ENCODE results near the gene LSR. TPM values are rescaled to one million over a fixed set of nuclear protein-coding genes. Genes with fewer than 3 reads are reported as not detected.

LSR gene
- polyA plus RNA-seq, 1 donor from 2014 or later, result not detected

DNA sequence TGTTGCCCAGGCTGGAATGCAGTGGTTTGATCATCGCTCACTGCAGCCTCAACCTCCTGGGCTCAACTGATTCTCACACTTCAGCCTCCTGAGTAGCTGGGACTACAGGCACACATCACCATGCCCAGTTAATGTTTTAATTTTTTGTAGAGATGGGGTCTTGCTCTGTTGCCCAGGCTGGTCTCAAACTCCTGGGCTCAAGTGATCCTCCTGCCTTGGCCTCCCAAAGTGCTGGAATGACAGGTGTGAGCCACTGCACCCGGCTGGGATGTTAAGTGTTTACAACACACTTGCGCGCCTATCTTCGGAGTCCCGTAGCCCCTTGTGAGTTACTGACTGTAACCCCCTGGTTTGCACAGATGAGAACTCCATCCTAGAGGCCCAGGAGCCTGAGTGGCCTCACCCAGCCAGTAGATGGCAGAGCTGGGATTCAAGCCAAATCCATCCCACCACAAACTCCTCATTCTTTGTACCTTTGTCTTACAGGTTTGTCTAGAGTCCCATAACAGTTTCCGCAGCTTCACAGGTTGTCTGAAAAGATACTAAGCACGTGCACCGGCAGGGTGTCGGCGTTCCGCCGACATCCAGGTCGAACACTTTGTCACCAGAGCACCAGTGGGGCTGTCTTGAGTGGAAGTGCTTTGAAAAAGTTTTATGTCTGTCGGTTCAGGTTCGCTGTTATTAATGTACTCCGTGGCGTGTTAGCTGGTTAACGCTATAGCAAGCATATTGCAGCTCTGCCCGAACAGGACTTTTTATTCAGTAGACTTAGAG lies 57.9 kb downstream of the LSR start:
- Histone ChIP-seq H3K27ac (ENCODE audit: low read length) (no peak overlapping the region), H3K9ac (ENCODE audit: low read length) (no peak overlapping the region), H3K79me2 (replicated peaks; ENCODE audit: insufficient read depth, low read length) (no peaks in the 10 kb centered on the region), H3K9me2 (ENCODE audit: insufficient read depth, low read length) (no peaks in the 10 kb centered on the region), H3K9me3 (ENCODE audit: low read length) (no peaks in the 10 kb centered on the region), H3K36me3 (ENCODE audit: insufficient read depth, low read length) (no peaks in the 10 kb centered on the region), H4K20me1 (ENCODE audit: insufficient read depth) (no peaks in the 10 kb centered on the region), H3K4me3 (ENCODE audit: low read length) (no peak overlapping the region), H2AFZ (ENCODE audit: low read depth, low read length) (no peak overlapping the region), H3K4me2 (ENCODE audit: low read length) (no peak overlapping the region), H3K27me3 (ENCODE audit: insufficient read depth, low read depth, low read length) (no peaks in the 10 kb centered on the region), H3F3A (ENCODE audit: insufficient read depth, low read length, poor library complexity, severe bottlenecking) (no peaks in the 10 kb centered on the region)
- TF ChIP-seq EZH2 (IDR thresholded peaks at IDR 0.05; ENCODE audit: borderline replicate concordance, insufficient read depth, low read length, poor library complexity, severe bottlenecking) (no peak), MXI1 (conservative IDR thresholded peaks at IDR 0.05; ENCODE audit: poor library complexity, severe bottlenecking) (no peak), SMC3 (conservative IDR thresholded peaks at IDR 0.05; ENCODE audit: poor library complexity) (no peak), TAF1 (IDR thresholded peaks at IDR 0.05; ENCODE audit: low read depth) (no peak), EP300 (conservative IDR thresholded peaks at IDR 0.05; ENCODE audit: poor library complexity, severe bottlenecking) (no peak), RAD21 (conservative IDR thresholded peaks at IDR 0.05) (no peak), POLR2AphosphoS5 (IDR thresholded peaks at IDR 0.05) (no peak)
- TF ChIP-seq, protein P1, sequence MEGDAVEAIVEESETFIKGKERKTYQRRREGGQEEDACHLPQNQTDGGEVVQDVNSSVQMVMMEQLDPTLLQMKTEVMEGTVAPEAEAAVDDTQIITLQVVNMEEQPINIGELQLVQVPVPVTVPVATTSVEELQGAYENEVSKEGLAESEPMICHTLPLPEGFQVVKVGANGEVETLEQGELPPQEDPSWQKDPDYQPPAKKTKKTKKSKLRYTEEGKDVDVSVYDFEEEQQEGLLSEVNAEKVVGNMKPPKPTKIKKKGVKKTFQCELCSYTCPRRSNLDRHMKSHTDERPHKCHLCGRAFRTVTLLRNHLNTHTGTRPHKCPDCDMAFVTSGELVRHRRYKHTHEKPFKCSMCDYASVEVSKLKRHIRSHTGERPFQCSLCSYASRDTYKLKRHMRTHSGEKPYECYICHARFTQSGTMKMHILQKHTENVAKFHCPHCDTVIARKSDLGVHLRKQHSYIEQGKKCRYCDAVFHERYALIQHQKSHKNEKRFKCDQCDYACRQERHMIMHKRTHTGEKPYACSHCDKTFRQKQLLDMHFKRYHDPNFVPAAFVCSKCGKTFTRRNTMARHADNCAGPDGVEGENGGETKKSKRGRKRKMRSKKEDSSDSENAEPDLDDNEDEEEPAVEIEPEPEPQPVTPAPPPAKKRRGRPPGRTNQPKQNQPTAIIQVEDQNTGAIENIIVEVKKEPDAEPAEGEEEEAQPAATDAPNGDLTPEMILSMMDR (IDR thresholded peaks at IDR 0.05; ENCODE audit: poor library complexity, severe bottlenecking), result no peak
- TF ChIP-seq, protein P2, sequence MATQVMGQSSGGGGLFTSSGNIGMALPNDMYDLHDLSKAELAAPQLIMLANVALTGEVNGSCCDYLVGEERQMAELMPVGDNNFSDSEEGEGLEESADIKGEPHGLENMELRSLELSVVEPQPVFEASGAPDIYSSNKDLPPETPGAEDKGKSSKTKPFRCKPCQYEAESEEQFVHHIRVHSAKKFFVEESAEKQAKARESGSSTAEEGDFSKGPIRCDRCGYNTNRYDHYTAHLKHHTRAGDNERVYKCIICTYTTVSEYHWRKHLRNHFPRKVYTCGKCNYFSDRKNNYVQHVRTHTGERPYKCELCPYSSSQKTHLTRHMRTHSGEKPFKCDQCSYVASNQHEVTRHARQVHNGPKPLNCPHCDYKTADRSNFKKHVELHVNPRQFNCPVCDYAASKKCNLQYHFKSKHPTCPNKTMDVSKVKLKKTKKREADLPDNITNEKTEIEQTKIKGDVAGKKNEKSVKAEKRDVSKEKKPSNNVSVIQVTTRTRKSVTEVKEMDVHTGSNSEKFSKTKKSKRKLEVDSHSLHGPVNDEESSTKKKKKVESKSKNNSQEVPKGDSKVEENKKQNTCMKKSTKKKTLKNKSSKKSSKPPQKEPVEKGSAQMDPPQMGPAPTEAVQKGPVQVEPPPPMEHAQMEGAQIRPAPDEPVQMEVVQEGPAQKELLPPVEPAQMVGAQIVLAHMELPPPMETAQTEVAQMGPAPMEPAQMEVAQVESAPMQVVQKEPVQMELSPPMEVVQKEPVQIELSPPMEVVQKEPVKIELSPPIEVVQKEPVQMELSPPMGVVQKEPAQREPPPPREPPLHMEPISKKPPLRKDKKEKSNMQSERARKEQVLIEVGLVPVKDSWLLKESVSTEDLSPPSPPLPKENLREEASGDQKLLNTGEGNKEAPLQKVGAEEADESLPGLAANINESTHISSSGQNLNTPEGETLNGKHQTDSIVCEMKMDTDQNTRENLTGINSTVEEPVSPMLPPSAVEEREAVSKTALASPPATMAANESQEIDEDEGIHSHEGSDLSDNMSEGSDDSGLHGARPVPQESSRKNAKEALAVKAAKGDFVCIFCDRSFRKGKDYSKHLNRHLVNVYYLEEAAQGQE (IDR thresholded peaks at IDR 0.05; ENCODE audit: borderline replicate concordance), result no peak

DNA sequence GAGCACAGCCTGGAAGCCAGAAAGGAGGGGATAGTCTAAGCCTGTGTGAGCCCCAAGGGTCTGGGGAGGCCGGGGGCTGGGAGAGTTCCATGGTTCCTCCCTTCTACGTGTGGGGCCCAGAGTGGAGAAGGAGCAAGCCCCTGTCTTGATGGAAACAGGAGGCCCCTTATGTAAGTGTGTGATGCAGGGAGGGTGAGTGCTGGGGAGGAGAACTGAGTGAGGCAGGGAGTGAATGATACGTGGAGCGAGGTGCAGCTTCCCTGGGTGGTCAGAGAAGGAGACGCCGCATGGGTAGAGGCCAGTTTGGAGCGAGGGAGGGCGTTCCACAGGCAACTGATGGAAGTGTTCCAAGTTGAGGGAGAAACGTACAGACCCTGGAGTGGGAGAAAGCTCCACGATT lies 59.1 kb downstream of the LSR start:
- H4K20me1 ChIP-seq (ENCODE audit: insufficient read depth), result no peaks in the 10 kb centered on the region
- H3K9me2 ChIP-seq (ENCODE audit: insufficient read depth, low read length), result no peaks in the 10 kb centered on the region
- no peaks in the 10 kb centered on the region for H3F3A ChIP-seq (ENCODE audit: insufficient read depth, low read length, poor library complexity, severe bottlenecking)
- no peaks in the 10 kb centered on the region for H3K79me2 ChIP-seq (replicated peaks; ENCODE audit: insufficient read depth, low read length)
- no peaks in the 10 kb centered on the region for H3K36me3 ChIP-seq (ENCODE audit: insufficient read depth, low read length)
- H3K4me2 ChIP-seq (ENCODE audit: low read length), result no peak overlapping the region
- no peak overlapping the region for H3K9ac ChIP-seq (ENCODE audit: low read length)
- no peaks in the 10 kb centered on the region for H3K9me3 ChIP-seq (ENCODE audit: low read length)
- no peak overlapping the region for H3K27ac ChIP-seq (ENCODE audit: low read length)
- H2AFZ ChIP-seq (ENCODE audit: low read depth, low read length), result no peak overlapping the region
- H3K27me3 ChIP-seq (ENCODE audit: insufficient read depth, low read depth, low read length), result no peaks in the 10 kb centered on the region
- TF ChIP-seq SMC3 (conservative IDR thresholded peaks at IDR 0.05; ENCODE audit: poor library complexity) (no peak), RAD21 (conservative IDR thresholded peaks at IDR 0.05) (no peak), EZH2 (IDR thresholded peaks at IDR 0.05; ENCODE audit: borderline replicate concordance, insufficient read depth, low read length, poor library complexity, severe bottlenecking) (no peak), EP300 (conservative IDR thresholded peaks at IDR 0.05; ENCODE audit: poor library complexity, severe bottlenecking) (no peak), TAF1 (IDR thresholded peaks at IDR 0.05; ENCODE audit: low read depth) (no peak)
- H3K4me3 ChIP-seq (ENCODE audit: low read length), result no peak overlapping the region
